Activated CD8-positive, alpha-beta memory T cell treated with anti-CD3 and anti-CD28 coated beads, Interleukin-2, amount 50 U/mL, for 1 hour (primary cell): Measurements from ENCODE around the gene POLR1C.
"Not testable (repeated sequence)": the region's sequence is repeated elsewhere in the genome, so short reads cannot be mapped to it uniquely, and the experiment has no call there.

Source experiments
- DNase-seq: peaks from one replicate; pipeline ENCODE4 v3.0.0-alpha.2; 2020; ENCODE audit errors: extremely low read depth

Gene POLR1C

GRCh38 chr6:43492673-43493072 is 24.2 kb upstream of the POLR1C start:
- no peak for DNase-seq

DNA sequence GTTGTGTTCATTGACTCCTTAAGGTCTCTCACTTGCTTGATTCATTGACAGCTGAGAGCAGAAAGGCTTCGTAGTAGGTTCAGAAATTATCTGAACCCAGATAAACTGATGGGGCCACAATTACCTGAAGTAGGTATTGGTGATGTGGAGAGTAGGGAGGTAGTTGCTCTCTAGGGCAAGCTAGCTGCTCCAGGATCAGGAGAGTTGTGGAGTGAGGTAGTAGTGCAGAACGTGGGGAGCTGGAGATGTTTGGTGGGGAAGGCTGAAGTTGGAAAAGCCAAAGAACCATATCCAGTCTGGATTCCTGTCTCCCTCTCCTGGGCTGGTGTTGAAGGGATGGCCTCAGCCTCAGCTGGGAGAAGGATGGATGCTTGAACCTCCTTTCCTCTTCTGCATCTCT is 23.7 kb upstream of the POLR1C start:
- no peak for DNase-seq

DNA sequence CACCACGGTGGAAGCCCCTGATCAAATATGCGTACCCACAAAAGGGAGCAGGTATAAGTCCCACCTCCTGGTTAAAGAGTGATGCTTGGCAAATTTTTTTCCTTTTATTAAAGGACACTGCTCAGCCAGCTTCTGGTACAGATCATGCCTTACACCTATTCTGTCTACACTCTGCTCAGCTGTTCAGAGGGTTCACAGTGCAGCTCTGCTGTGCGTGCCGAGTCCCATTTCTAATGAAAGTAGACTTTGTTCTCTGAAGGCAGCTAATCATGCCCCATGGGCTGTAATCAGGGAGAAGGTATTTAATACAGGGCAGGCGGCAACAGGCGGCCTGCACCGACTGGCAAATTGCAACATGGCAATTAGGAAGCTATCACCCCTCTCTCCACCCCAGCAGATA is 23.1 kb upstream of the POLR1C start:
- no peak for DNase-seq

- DNase-seq, result no peak
Observed at GRCh38 chr6:43494321-43494720, 22.6 kb upstream of the POLR1C start.

DNA sequence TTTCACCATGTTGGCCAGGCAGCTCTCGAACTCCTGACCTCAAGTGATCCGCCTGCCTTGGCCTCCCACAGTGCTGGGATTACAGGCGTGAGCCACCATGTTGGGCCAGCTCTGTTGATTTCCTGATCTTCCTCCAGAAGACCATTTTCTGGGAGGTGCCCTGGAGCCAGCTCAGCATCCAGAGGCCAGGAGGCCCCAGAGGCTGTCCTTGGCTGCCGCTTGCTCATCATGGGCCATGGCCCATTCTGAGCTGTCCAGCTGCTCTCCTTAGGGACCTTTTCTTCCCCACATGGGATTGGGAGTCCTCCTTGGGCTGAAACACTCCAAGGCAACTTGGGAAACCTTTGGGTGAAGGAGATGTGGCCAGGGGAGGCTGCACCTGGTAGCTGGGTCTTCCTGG is 22.1 kb upstream of the POLR1C start:
- DNase-seq, result no peak

GRCh38 chr6:43495409-43495941 is 21.4 kb upstream of the POLR1C start:
- no peak for DNase-seq

DNA sequence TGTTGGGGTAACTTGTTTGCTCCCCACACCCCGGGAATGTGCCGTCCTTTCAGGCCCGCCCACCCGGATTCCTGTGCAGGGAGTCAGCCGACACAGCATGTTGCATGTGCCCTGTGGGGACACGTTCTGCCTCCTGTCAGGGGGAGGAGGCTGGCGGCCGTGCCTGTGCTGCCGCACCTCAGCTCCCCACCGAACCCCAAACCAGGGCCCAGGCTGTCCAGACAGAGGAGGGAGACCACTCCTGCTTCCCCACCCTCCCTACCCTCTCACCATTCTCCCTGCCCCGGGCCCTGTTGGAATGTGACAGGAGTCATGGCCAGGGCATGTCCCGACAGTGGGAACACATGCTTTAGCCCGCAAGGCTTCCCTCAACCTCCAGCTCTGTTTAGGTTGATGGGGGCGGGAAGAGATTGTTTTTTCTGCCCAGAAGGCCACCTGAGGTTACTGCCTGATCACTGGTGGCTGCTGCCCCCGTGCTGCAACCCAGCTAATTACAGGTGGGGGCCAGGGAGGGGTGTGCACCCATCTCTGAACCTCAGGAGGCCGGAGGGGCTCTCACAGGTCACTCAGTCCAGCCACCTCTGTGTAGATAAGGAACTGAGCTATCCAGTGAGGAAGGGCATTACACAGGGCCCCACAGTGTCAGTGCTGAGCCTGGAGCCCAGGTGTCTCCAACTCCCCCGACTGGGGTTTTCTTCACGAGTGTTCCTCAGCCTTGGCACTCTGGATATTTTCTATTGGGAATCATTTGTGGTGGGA is 20.3 kb upstream of the POLR1C start:
- no peak for DNase-seq

GRCh38 chr6:43497129-43497396 is 19.8 kb upstream of the POLR1C start:
- no peak for DNase-seq

GRCh38 chr6:43497689-43498088 is 19.2 kb upstream of the POLR1C start:
- no peak for DNase-seq

- DNase-seq, result not testable (repeated sequence)
Observed at GRCh38 chr6:43498291-43498690, 18.6 kb upstream of the POLR1C start.

- no peak for DNase-seq
Observed at GRCh38 chr6:43499028-43499815, 17.7 kb upstream of the POLR1C start.

DNA sequence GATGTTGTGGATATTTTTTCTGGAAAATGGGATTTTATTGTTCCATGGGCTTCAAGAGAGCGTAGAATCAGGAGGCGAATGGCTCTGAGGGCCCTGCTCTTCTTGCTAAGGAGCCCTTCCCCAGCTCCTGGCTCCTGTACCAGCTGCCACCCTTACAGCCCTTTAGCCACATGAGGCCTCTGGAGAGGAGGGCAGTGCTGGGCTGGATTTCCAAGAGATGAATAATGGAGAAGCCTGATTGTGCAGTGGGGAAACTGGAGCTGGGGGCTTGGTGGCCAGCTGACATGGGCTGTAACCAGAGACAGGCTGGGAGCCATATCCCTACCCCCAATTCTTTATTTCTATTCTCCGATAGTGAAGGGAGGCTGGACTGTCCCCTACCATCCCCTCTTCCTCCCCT is 16.0 kb upstream of the POLR1C start:
- no peak for DNase-seq

DNA sequence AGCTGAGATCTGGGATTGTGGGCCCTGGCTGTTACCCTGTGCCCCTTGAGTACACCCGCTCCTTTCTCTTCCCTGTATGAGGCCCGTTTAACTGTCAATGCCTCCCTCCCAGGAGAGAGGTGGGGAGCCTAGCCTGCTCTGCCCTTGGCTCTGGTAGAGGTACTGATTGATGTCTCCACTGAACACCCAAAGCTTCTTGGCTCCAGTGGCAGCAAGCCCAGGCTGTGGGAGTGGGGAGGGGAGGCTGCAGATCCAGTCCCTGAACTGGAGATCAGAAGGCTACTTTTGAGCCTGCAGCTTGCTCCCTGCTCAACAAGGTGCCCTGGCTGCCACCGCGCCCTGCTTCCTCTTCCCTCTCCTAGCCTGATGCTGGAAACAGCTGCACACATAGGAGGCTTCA is 14.2 kb upstream of the POLR1C start:
- DNase-seq, result no peak

- no peak for DNase-seq
Observed at GRCh38 chr6:43503443-43503842, 13.4 kb upstream of the POLR1C start.

DNA sequence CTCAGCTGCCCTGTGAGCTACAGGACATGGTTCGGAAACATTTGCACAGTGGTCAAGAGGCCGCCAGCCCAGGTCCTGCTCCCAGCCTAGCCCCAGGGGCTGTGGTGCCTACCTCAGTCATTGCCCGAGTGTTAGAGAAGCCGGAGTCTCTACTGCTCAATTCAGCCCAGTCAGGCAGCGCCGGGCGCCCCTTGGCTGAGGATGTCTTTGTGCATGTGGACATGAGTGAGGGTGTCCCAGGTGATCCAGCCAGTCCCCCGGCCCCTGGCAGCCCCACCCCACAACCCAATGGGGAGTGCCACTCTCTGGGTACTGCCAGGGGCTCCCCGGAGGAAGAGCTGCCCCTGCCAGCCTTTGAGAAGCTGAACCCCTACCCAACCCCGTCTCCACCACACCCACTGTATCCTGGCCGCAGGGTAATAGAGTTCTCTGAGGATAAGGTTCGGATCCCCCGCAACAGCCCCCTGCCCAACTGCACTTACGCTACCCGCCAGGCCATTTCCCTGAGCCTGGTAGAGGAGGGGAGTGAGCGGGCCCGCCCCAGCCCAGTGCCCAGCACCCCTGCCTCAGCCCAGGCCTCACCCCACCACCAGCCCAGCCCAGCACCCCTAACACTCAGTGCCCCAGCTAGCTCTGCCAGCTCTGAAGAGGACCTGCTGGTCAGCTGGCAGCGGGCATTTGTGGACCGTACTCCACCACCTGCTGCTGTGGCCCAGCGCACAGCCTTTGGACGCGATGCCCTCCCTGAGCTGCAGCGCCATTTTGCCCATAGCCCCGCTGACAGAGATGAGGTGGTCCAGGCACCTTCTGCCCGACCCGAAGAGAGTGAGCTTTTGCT is 11.9 kb upstream of the POLR1C start:
- DNase-seq, result no peak

DNA sequence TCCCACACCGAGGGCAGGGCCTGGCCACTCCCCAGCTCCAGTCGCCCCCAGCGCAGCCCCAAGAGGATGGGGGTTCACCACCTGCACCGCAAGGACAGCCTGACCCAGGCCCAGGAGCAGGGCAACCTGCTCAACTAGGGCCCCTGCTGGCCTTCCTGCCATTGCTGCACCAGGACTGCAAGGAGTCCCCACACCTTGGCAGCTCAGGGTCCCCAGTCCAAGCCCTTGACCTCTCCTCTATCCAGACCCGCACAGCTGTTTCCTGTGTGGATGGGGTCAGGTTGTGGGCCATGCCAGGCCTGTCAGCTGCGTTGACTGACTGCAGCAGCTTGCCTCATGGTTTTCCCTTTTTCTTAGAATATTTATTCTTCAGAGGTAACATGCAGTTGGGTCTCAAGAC is 11.2 kb upstream of the POLR1C start:
- DNase-seq, result no peak

DNA sequence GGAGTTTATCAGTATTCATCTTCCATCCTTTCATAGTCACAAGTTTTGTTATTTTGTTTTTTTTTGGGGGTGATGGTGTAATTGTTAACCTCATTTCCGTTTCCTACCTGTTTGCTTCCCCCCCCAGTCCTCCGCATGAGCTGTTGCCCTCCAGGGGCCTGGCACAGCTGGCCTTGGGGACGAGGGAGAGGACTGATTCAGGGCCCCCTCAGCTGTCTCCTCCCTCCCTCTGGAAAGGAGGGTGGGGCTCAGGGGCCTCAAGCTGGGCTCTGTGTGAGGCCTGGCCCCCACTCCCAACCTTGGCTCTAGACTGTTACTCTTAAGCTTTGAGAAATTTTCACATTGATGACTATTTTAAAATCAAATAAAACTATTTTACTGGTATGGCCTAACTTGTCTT is 10.7 kb upstream of the POLR1C start:
- DNase-seq, result no peak

DNA sequence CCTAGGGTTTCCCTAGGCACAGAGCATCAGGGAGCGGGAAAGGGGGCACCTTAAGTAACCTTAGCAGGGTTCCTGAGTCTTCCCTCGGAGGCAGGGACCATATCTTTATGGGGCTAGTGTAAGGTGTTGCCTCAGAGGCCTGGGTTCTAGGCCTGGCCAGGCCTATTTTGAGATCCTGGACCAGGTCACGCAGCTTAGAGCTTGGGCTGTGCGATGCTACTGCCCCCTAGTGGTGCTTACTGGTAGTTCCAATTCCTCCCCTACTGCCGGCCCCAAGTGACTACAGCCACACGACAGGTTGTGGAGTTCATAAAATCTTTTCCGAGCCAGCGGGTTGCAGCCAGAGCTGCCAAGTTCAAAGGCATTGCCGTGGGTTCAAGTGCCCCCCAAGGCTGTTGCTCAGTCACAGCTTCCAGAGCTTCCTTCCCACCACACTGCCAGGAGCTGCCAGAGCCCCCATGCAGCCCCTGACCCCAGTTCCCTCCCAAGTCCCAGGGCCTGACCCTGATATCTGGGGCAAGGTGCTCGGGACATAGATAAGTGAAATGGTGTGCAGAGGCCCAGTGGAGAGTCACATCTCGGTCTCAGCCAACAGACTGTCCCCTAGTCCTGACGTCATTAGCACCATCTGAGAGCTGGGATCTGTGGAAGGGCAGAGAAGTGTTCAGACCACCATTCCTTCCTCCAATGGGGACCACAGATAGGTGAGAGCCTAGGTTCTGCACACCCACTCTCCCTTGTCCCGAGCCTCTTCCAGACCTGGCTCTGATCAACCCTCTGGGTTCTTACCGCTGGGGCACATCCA is 10.0 kb upstream of the POLR1C start:
- peak; percentile 45 for DNase-seq

GRCh38 chr6:43508481-43509141 is 8.3 kb upstream of the POLR1C start:
- no peak for DNase-seq

DNA sequence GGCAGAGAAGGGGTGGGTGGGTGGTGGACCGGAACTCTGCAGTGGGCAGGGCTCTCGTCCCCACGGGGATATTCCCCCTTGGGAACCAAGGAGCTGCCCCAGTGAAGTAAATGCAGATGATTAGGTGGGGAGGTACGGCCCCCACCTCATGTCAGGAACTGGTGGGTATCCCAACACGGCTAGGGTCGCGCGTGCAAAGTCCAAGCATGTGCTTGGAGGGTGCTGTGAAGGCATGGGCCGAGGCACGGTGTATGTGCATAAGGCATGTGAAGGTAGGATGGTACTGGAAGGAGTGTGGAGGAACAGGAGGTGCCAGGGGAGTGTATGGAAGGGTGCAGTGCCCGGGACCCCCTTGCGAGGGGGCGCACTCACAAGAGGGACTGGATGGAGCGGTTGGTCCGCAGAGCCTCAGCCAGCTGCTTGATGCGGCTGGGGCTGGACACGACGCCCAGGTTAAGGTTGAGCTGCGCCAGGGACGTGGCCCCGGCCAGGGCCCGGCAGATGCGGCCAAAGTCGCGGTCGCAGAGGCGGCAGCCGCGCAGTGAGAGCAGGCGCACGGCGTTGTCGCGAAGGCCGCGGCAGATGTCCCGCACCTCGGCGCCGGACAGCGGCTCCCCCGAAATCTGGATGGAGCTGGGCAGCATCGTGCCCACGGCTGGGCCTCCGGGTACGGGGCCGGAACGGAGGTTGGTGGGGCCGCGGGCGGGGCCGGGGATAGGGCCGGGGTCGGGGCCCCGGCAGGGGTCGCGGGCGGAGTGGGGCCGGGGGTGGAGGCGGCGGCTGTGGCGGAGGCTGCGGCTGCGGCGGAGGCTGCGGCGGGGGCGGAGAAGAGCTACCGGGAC is 7.5 kb upstream of the POLR1C start:
- no peak for DNase-seq
